ENCODE results near the gene LRMDA. TPM values are rescaled to one million over a fixed set of nuclear protein-coding genes. Genes with fewer than 3 reads are reported as not detected.
A peak's percentile ranks its signal among the peaks of the same experiment; 100 is the strongest.

LRMDA gene
- total RNA-seq, 3 donors from 2014 or later = 9.4 to 14.9 (median 10.3) TPM

- intact Hi-C loops (cut with DNase I, micrococcal nuclease) = no loop called here
- DNase-seq = no peak
- ATAC-seq = no peak
These were observed 682.5 kb downstream of the LRMDA start for GRCh38 chr10:76113952-76114351.

GRCh38 chr10:76114581-76115001, 683.2 kb downstream of the LRMDA start:
- DNase-seq (no peak), ATAC-seq (peak; percentile 22)

More at GRCh38 chr10:76113952-76114351, 682.5 kb downstream of the LRMDA start:
- no peaks in the 10 kb centered on the region for H3K4me1 ChIP-seq (ENCODE audit: low read depth)
- no peak overlapping the region for H3K4me3 ChIP-seq
- no peaks in the 10 kb centered on the region for H3K36me3 ChIP-seq (ENCODE audit: low read depth)
- H3K9me3 ChIP-seq = no peaks in the 10 kb centered on the region
- no peak for TF ChIP-seq CTCF (IDR thresholded peaks at IDR 0.05)

GRCh38 chr10:76115131-76115470, 683.7 kb downstream of the LRMDA start:
- intact Hi-C loops (cut with DNase I, micrococcal nuclease) = no loop called here
- no peak overlapping the region for H3K4me3 ChIP-seq
- H3K4me1 ChIP-seq (ENCODE audit: low read depth) = no peaks in the 10 kb centered on the region
- DNase-seq = no peak
- TF ChIP-seq CTCF (IDR thresholded peaks at IDR 0.05) = no peak
- H3K9me3 ChIP-seq = no peaks in the 10 kb centered on the region
- no peaks in the 10 kb centered on the region for H3K36me3 ChIP-seq (ENCODE audit: low read depth)
- no peak for ATAC-seq

More at GRCh38 chr10:76114581-76115001, 683.2 kb downstream of the LRMDA start:
- intact Hi-C loops (cut with DNase I, micrococcal nuclease) = no loop called here
- no peak overlapping the region for H3K4me3 ChIP-seq
- H3K36me3 ChIP-seq (ENCODE audit: low read depth) = no peaks in the 10 kb centered on the region
- no peak for TF ChIP-seq CTCF (IDR thresholded peaks at IDR 0.05)
- H3K9me3 ChIP-seq = no peaks in the 10 kb centered on the region
- no peaks in the 10 kb centered on the region for H3K4me1 ChIP-seq (ENCODE audit: low read depth)

GRCh38 chr10:76115471-76116155, 684.2 kb downstream of the LRMDA start:
- no peak for ATAC-seq
- H3K9me3 ChIP-seq = no peaks in the 10 kb centered on the region
- H3K4me1 ChIP-seq (ENCODE audit: low read depth) = no peaks in the 10 kb centered on the region
- intact Hi-C loops (cut with DNase I, micrococcal nuclease) = no loop called here
- TF ChIP-seq CTCF (IDR thresholded peaks at IDR 0.05) = no peak
- no peaks in the 10 kb centered on the region for H3K36me3 ChIP-seq (ENCODE audit: low read depth)
- no peak for DNase-seq
- H3K4me3 ChIP-seq = no peak overlapping the region

- Histone ChIP-seq H3K9me3 (no peaks in the 10 kb centered on the region), H3K36me3 (ENCODE audit: low read depth) (no peaks in the 10 kb centered on the region), H3K4me1 (ENCODE audit: low read depth) (no peaks in the 10 kb centered on the region), H3K4me3 (no peak overlapping the region)
- no peak for ATAC-seq
- no peak for DNase-seq
- intact Hi-C loops (cut with DNase I, micrococcal nuclease) = no loop called here
- TF ChIP-seq CTCF (IDR thresholded peaks at IDR 0.05) = no peak
These were observed 685.1 kb downstream of the LRMDA start for GRCh38 chr10:76116523-76116922.

- intact Hi-C loops (cut with DNase I, micrococcal nuclease) = no loop called here
- ATAC-seq (no peak), DNase-seq (no peak)
- Histone ChIP-seq H3K4me3 (no peak overlapping the region), H3K36me3 (ENCODE audit: low read depth) (no peaks in the 10 kb centered on the region), H3K4me1 (ENCODE audit: low read depth) (no peaks in the 10 kb centered on the region), H3K9me3 (no peaks in the 10 kb centered on the region)
- TF ChIP-seq CTCF (IDR thresholded peaks at IDR 0.05) = no peak
These were observed 686.5 kb downstream of the LRMDA start for GRCh38 chr10:76117949-76118348.

Data from mucosa of descending colon (tissue), 3 donors.